DND-41 (cell line): ENCODE measurements around the gene FAM120C.
A peak's percentile ranks its signal among the peaks of the same experiment; 100 is the strongest.

ENCODE experiments used
- ATAC-seq: fragments of 200-7000 bp; cut with Tn5 transposase; 3 replicates; pipeline ENCODE4 v1.9.1; 2021; ENCODE audit warnings: low read depth; ENCODE audit not compliant: insufficient read depth
- DNase-seq: peaks from one replicate; pipeline ENCODE4 v3.0.0-alpha.2; 2020
- H2AFZ ChIP-seq: 2 replicates; pipeline ENCODE4 v1.6.0; 2012; ENCODE audit warnings: low read depth, low read length
- H3K27ac ChIP-seq: 2 replicates; pipeline ENCODE4 v1.5.1; 2012; ENCODE audit warnings: low read length, inconsistent platforms
- H3K27me3 ChIP-seq: fragments of 200-600 bp; sonication (generic); 2 replicates; pipeline ENCODE4 v1.6.0; 2012; ENCODE audit warnings: low read length, mild to moderate bottlenecking, inconsistent platforms; ENCODE audit not compliant: insufficient read depth, poor library complexity
- H3K36me3 ChIP-seq: 2 replicates; pipeline ENCODE4 v1.5.1; 2012; ENCODE audit warnings: low read length, inconsistent platforms; ENCODE audit not compliant: insufficient read depth
- H3K4me1 ChIP-seq: 2 replicates; pipeline ENCODE4 v1.5.1; 2012; ENCODE audit warnings: mild to moderate bottlenecking, low read length; ENCODE audit not compliant: insufficient read depth
- H3K4me2 ChIP-seq: 2 replicates; pipeline ENCODE4 v1.6.0; 2012; ENCODE audit warnings: mild to moderate bottlenecking, moderate library complexity, low read length, inconsistent platforms; ENCODE audit not compliant: insufficient read depth
- H3K4me3 ChIP-seq, 2 experiments: fragments of 200-600 bp in 1 of 2; shearing (Covaris generic) in 1 of 2; 2 replicates each; pipeline ENCODE4 v1.5.1; 2012 to 2016; ENCODE audit warnings: inconsistent platforms in 2 of 2, low read length in 2 of 2, mild to moderate bottlenecking in 2 of 2, low read depth in 1 of 2, moderate library complexity in 1 of 2
- H3K79me2 ChIP-seq: 2 replicates; pipeline ENCODE4 v1.6.0; 2012; ENCODE audit warnings: low read length, inconsistent platforms; ENCODE audit not compliant: insufficient read depth
- H3K9ac ChIP-seq: 2 replicates; pipeline ENCODE4 v1.6.0; 2012; ENCODE audit warnings: low read depth, mild to moderate bottlenecking, inconsistent platforms, low read length, moderate library complexity
- H3K9me3 ChIP-seq: 2 replicates; pipeline ENCODE4 v1.5.1; 2012; ENCODE audit warnings: low read length, moderate library complexity, mild to moderate bottlenecking, inconsistent platforms; ENCODE audit not compliant: insufficient read depth, severe bottlenecking
- H4K20me1 ChIP-seq: 2 replicates; pipeline ENCODE4 v1.6.0; 2012; ENCODE audit warnings: low read length; ENCODE audit not compliant: insufficient read depth
- EZH2 ChIP-seq: IDR thresholded peaks from 3 replicates; pipeline ENCODE4 v1.6.1; 2012; ENCODE audit warnings: borderline replicate concordance, low read depth, mild to moderate bottlenecking, moderate library complexity, low read length, inconsistent platforms; ENCODE audit not compliant: severe bottlenecking
- TF ChIP-seq, protein P1 (sequence below): IDR thresholded peaks from 2 replicates; pipeline ENCODE4 v1.5.1; 2012; ENCODE audit warnings: borderline replicate concordance, low read length, moderate library complexity, mild to moderate bottlenecking; ENCODE audit not compliant: poor library complexity, severe bottlenecking; ENCODE audit errors: extremely low read depth

FAM120C gene

DNA sequence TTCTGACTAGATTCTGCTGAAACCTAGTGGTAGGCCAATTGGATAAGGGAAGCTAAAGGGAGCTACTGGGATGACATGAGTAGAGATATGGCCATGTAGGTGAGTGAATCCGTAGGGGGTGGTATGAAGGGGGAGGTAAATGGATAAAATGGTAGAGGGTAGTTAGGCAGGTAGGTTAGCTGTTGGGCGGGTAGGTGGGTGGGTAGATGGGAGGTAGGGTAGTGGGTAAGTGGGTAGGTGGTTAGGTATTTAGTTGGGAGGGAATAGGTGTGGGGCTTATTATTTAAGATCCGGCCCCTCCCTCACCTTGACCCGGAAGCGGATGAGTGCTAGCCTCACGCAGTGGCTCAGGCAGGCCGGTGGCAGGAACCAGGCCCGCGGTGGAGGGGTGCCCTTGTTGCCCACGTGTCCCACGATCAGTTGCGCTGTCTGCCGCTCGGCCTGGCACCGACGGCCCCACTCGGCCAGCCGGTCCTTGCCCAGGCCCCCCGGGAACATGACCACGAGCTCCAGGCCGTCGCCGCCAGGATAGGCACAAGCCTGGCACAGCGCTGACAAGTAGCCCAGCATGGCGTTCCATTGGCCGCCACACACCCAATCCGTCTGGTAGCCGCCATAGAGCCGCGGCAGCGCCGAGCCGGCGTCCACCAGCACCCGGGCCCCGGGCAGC, 725 bp downstream of the FAM120C start:
- no peak for TF ChIP-seq EZH2
- TF ChIP-seq, protein P1, sequence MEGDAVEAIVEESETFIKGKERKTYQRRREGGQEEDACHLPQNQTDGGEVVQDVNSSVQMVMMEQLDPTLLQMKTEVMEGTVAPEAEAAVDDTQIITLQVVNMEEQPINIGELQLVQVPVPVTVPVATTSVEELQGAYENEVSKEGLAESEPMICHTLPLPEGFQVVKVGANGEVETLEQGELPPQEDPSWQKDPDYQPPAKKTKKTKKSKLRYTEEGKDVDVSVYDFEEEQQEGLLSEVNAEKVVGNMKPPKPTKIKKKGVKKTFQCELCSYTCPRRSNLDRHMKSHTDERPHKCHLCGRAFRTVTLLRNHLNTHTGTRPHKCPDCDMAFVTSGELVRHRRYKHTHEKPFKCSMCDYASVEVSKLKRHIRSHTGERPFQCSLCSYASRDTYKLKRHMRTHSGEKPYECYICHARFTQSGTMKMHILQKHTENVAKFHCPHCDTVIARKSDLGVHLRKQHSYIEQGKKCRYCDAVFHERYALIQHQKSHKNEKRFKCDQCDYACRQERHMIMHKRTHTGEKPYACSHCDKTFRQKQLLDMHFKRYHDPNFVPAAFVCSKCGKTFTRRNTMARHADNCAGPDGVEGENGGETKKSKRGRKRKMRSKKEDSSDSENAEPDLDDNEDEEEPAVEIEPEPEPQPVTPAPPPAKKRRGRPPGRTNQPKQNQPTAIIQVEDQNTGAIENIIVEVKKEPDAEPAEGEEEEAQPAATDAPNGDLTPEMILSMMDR = no peak
- Histone ChIP-seq H3K36me3 (peaks cover 38% of the 10 kb centered on the region), H3K4me3 (peak overlapping the region; percentile 62 to 63), H3K27ac (peak overlapping the region; percentile 90), H3K9ac (peak overlapping the region; percentile 93), H3K4me1 (peaks cover 42% of the 10 kb centered on the region), H2AFZ (peak overlapping the region; percentile 76), H3K27me3 (no peaks in the 10 kb centered on the region), H3K79me2 (peaks cover 57% of the 10 kb centered on the region), H4K20me1 (peaks cover 44% of the 10 kb centered on the region), H3K9me3 (no peaks in the 10 kb centered on the region), H3K4me2 (peak overlapping the region; percentile 93)
- DNase-seq (peak; percentile 69), ATAC-seq (peak; percentile 70)

DNA sequence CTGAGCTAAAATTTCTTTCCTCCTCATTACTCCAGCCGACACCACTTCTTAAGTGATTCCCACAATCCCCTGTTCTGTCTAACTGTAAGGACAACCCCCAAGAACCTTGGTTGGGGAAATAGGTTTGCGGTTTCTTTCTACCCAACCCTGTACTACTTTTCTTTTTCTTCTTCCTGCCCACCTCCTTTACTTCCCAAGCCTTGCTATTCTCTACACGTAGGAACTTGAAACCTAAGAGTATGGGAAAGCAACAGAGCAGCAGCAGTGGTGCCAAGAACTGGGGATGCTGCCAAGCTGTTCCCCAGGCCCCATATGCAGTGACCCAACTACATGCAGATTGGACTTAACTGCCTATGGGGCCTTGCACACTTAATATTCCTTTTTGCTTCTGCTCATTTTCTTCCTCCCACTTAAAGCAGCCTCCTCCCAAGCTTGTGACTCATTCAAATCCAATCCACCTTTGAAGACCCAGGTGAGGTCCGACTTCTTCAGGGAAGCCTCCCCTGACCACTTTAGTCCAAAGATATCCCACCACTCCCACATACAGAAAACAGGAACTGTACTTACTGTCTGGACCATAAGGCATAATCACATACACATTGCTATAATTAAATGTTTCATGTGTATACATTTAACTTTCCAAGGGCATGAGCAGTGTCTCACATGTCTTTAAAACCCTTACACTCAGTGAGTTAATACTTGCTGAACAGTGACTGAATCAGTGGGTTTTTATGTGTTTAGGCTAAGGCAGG, 1.7 kb downstream of the FAM120C start:
- peak overlapping the region; percentile 90 for H3K27ac ChIP-seq
- peak overlapping the region; percentile 93 for H3K9ac ChIP-seq
- peaks cover 50% of the 10 kb centered on the region for H4K20me1 ChIP-seq

DNA sequence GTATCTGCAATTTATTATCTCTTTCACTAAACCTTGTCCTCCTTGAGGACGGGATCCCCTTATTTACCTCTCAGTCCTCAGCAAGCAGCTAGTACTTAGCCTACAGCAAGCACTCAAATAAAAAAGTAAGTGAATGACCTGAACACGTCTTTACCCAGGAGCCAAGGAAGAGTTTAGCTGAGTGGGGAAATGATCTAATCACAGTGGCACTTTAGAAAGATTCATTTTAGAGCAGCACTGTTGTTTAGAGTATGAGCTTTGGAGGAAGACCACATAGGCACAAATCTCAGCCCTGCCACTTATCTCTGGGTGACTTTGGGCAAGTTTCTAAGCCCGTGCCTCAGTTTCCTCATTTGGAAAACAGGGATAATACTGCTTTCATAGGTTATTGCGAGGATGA, 2.7 kb downstream of the FAM120C start:
- H3K27ac ChIP-seq = no peak overlapping the region
- peak overlapping the region; percentile 4 to 63; a peak in 2 of 4 replicates for H3K4me3 ChIP-seq
- ATAC-seq = no peak

More for the DNA sequence above, 1.7 kb downstream of the FAM120C start:
- H3K27me3 ChIP-seq = no peaks in the 10 kb centered on the region
- no peak overlapping the region for H2AFZ ChIP-seq
- ATAC-seq (peak; percentile 58), DNase-seq (peak; percentile 31)
- peaks cover 67% of the 10 kb centered on the region for H3K79me2 ChIP-seq
- H3K4me1 ChIP-seq = peaks cover 42% of the 10 kb centered on the region
- no peak for TF ChIP-seq EZH2
- TF ChIP-seq, protein P1 = no peak
- H3K36me3 ChIP-seq = peaks cover 44% of the 10 kb centered on the region
- peak overlapping the region; percentile 93 for H3K4me2 ChIP-seq
- peak overlapping the region; percentile 62 to 63 for H3K4me3 ChIP-seq
- H3K9me3 ChIP-seq = no peaks in the 10 kb centered on the region

More for the DNA sequence above, 2.7 kb downstream of the FAM120C start:
- DNase-seq = no peak
- Histone ChIP-seq H3K36me3 (peaks cover 49% of the 10 kb centered on the region), H3K4me1 (peaks cover 42% of the 10 kb centered on the region), H3K4me2 (peak overlapping the region; percentile 93), H3K9ac (peak overlapping the region; percentile 93), H2AFZ (no peak overlapping the region), H3K79me2 (peaks cover 76% of the 10 kb centered on the region), H3K27me3 (no peaks in the 10 kb centered on the region), H4K20me1 (peaks cover 58% of the 10 kb centered on the region), H3K9me3 (no peaks in the 10 kb centered on the region)
- no peak for TF ChIP-seq EZH2
- TF ChIP-seq, protein P1 = no peak
